HG03097 (cell line): ENCODE measurements around the gene SKAP1.
"Not testable (repeated sequence)": the region's sequence is repeated elsewhere in the genome, so short reads cannot be mapped to it uniquely, and the experiment has no call there.

Experiments used
- ATAC-seq: cut with Tn5 transposase; IDR thresholded peaks from one replicate; pipeline ENCODE4 v1.9.1; 2021; ENCODE audit not compliant: unreplicated experiment, low FRiP score

SKAP1 gene

DNA sequence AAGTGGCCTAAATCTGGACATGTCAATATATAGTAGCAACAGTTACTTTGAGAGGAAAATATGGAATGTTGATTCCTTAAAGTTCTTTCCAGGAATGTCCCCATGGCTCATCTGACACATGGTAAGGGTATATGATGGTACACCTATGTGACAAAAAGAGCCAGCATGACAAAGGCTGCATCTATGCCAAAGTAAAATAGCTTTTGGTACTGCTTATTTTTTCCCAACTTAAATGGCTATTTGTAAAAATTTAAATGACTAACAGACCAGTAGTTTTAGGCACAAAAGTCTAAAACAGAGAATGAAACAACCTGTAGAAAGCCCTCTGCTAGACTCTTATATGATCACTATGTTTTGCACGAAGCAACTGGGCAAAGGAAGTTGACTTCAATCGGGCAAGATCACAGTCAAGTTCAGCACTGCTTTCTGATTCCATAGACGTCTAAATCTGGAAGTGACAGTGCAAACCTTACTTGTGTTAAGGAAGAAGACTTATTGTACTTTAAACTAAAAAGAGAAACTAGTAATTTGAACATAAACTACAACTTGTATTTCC, 135.1 kb downstream of the SKAP1 start:
- ATAC-seq = no peak

DNA sequence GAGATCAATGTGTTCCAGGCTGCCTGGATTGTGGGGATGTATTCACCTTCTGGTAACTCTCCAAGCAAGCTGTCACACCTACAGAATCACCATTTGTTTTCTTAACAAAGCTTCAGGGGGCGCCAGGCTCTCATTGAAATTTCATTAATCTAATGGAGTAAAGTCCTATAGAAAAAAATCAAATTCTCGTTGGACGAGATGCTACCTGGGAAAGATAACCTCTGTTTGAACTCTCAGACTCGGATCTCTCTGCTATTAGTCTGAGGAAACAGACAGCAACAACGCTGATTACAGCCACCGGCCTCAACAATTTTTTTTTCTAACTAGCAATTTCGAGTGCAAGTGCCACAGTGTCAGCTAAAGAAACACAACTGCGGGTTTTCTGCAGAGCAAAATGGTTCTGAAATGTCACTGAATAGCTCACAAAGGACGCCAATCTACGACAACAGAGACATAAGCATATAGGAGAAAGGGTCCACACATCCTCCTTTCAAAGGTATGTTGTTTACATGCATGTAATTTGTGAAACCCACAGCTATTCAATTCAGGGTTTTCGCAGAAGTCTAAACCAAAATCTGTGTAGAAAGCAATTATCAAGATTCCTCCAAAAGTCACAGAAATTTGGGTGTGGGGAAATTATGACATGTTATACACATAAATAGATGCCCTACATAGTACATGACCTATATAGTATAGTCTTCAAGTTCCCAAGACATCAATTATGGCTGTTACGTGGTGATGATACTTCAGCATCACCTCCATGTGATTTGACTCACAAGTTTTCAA, 135.8 kb downstream of the SKAP1 start:
- no peak for ATAC-seq

DNA sequence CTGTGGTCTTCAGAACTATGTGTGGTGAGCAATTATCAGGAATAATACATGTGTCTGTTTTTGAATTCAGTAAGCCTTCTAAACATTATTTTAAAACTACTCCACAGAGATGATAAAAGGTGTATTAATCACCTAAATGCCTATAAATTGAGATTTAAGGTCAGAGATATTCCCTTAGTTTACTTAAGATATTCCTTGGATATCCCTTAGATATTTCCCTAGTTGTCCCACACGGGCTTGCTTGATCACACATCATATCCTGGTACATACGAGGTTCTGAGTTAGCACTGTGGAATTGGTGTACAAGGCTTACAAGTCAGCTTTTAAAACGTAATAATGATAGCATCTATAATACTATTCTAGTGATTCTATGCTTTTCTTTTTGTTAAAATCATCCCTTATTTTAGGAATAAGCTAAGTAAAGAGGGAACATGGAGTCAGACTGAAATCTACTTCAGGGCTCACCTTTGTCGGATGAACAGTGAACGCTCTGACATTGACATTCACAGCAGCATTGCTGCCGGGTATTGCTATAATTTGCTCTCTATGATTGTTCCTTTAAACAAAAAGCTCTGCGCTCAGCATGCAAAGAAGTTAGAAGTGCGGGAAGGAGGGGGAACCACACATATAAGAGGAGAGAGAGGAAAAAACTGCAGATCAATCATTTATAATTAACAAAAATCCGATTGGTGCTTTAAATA, 136.5 kb downstream of the SKAP1 start:
- no peak for ATAC-seq

DNA sequence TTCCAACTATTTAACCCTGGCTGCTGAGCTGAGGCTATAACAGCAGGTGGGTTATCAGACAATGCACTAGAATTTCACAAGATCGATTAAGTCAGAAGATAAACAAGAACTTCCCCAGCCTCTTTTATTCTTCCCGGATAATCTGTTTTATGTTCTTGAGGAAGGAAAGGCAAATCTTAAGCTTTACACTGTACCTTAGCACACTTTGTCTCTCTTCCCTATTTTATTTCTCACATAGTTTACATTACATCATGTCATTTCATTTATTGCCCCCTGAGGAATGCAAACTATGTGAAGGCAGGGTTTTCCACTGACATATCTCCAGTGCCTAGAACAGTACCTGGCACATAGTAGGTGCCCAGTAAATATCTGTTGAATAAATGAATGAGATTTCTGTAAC, 139.6 kb downstream of the SKAP1 start:
- no peak for ATAC-seq

DNA sequence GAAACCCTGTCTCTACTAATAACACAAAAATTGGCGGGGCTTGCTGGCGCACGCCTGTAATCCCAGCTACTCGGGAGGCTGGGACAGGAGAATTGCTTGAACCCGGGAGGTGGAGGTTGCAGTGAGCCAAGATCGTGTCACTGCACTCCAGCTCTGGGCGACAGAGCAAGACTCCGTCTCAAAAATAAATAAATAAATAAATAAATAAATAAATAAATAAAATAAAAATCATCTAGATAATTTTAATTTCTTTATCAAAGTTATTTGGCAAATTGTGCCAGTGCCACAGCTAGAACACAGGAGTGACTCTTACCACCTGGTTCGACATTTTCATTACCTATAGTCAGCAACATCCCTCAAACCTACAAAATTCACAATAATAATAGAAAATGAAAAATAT, 143.1 kb downstream of the SKAP1 start:
- not testable (repeated sequence) for ATAC-seq

DNA sequence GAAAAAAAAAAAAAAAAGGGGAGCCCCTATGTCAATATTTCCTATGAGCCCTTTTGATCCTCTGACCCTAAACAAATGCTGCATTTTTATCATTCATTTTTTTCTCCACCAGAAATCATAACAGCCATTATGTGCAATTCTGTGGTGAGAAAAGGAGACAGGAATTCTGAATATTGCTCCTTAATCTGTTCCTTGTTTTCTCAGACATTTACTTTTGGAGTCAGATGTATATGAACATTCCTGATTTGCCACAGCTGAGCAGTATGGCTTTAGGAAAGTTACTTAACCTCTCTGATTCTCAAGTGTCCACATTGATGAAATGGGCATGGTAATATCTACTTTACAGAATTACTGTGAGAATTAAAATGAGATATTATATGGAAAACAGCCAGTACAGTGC, 144.4 kb downstream of the SKAP1 start:
- no peak for ATAC-seq

DNA sequence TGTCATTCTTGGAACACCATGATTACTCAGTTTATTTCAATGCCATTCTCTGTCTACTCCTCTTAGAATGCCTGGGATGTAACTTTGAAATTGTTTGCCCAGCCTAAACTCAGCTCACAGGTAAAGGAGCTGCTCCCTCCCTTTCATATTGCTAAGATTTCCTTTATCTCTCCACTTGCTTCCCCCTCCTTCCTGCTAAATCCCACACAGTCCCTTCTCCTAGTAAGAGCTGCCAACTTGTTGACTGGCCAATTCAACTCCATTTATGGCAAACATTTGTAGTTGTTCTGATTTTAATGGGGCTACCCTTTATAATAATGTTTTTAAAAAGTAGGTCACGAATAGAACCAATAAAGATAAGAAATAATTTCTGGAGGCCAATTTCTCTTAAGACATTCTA, 146.1 kb downstream of the SKAP1 start:
- no peak for ATAC-seq

DNA sequence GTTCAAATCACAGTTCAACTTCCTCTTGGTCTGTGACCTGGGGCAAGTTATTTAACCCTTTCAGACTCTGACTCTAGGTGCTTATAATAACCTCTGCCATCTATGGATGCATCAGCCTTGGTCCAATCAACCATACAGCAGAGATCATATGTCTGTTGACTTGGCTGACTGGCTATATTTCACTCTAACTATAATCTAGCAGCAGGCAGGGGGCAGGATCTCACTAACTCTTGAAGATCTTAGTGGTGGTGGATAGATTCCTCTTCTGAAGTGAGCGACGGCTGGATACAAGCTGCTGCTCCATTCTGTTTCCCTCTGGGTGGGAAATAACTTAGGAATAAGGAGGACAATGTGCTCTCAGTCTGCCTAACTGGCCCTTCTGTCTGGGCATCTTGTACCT, 146.6 kb downstream of the SKAP1 start:
- ATAC-seq = no peak

DNA sequence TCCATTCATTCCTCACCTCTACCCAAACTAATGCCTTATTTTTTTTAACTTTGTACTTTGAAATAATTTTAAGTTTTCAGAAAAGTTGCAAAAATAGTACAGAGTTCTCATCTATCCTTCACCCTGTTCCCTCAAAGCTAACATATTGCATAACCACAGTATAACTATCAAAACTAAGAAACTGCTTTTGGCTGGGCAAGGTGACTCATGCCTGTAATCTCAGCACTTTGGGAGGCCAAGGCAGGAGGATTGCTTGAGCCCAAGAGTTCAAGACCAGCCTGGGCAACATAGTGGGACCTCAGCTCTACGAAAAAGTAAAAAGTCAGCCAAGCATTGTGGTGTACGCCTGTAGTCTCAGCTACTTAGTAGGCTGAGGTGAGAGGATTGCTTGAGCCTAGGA, 147.7 kb downstream of the SKAP1 start:
- ATAC-seq = no peak

DNA sequence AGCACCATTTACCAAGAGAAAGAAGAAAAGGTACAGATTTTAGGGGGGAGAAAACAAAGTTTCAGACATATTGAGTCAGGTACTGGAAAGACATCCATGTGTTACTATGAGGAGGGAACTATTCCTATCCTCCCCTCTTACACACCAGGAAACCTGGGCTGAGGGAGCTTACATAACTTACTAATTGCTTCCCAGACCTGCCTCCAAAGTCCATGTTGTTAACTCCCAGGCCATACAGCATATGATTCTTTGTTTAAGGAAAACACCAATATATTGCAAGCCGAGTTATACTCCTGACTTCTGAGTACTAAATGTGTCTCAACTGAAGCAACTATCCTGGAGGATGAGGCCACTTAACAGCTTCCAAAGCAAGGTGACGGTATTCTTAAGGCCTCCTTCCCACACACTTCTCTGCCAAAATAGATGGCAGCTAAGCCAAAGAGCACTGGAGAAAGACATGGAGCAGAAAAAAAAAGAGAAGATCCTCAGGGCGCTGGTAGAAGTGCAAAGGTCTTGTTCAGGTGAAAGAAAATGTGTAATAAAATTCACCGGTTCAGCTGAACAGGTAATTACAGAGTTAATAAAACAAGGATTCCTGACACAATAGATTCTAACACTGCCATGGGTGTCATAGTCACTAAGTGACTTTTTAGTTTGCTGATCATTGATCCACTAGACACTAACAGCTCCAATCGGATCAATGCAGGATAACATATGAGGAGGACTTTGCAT, 151.1 kb downstream of the SKAP1 start:
- ATAC-seq = no peak

DNA sequence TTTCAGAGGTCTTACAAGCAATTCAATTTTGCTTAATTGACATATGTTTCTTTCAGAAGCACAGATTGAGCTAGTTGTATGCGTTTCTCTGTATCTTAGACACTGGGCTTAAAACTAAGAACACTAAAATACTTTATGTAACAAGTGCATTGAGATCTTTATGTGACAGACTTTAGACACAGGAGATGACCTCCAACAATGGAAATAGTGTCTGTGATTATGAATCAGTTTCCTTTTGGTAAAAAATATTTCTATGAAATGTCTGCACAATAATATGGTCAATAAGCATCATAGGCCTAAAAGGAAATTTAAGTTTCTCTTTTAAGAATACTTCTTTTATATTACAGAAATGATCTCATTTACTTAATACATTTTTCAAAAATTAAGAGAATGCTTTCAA, 153.2 kb downstream of the SKAP1 start:
- ATAC-seq = no peak

DNA sequence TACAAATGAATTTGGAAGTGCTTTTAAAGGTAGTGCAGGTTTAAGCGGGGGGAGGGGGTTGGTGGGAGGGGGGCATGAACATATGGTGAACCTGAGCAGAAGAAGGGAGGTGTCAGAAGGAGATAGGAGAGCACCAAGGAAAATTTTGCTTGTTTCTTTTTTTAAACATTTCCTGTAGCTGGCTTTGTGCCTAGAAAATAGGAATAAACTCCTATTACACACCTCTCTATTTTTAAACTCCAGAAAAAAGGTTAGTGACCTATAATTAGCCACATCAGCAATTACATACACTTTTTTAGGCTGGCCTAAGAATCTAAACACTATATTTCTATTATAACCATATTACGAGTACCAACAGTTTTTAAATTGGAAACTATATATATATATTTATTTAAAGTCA, 159.1 kb downstream of the SKAP1 start:
- no peak for ATAC-seq

DNA sequence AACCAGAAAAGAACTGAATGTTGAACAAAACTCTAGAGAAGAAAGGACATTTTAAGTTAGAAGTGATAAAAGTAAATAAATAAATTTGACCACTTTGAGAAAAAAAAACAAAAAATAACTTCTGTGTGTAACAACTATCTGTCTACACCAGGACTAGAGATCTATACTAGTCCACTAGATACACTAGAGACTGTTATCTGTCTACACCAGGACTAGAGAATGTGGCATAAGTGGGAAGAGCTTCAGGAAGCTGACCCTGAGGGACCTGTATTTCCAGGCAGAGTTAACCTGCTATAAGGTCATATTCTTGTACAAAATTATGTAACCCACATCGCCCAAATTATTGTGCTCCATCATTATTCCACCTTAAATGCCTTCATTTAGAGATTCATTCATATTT, 160.8 kb downstream of the SKAP1 start:
- ATAC-seq = no peak

DNA sequence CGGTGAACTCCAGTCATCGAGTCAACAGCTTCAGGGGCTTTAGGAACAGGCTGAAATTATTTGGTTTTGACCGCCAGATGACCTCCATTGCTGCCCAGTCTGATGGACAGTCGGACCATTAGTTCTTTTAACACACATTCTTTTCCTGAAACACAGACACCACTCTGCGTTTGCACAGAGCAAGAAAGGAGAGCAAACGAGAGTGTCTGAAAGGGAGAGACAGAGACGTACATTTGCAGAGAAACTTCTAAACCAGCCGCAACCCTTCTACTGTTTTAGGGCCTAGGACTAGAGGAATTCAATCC, 166.3 kb downstream of the SKAP1 start:
- ATAC-seq = no peak

DNA sequence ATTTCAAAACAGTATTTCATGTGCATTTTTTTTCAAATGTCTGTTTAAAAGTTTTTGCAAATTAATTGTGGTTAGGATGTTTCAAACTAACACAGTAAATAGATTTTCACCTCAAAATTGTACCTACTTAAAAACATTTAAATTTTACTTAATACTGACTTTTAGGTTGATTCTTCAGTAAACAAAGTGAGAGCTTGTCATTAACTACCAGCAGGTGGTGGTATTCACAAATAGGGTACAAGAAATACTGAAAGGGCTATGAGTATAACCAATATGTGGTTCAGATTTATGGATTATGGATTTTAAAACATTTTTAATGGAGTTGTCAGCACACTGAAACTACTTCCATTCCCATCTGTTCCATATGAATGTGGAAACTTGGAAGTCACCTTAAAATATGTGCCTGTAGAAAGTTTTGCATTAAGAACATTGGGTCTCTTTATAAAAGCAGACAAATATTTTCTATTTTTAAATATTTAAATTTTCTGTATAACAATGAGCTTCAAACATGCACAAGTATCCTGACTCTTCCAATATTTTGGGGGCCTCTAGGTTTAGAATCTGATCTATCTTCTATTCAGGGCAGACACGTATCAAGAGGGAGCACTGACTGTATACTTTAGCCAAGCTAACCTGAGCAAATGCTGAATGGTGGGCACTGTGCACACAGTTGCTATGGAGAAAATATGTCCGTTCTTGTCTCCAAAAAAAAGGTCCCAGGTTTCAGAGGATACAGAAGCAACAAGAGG, 166.9 kb downstream of the SKAP1 start:
- no peak for ATAC-seq

DNA sequence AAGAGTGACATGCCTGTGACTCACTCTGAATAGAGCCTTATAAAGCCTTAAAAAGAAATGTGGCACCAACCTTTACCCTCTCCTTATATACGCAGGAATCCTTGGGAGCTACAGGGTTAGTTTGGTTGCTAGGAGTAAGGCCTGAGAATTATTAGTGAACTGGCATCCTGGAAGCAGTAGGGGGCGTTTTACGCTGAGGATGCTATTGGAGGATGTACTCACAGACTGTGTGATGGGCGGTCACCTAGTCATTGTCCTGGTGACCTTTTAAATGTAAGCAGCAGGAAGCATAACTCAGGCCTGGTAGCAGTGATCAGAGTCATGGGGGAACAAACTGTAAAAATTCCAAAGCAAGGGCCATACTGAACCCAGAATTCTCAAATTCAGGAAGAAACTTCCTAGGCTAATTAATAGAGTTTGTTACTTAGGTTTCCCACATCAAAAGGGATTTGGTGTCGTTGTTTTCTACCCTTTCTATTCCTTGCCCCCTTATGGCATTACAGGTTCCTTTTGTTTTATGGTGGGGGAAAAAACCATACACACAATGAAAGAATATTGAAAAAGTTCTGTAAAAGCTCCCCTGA, 168.6 kb downstream of the SKAP1 start:
- ATAC-seq = no peak

DNA sequence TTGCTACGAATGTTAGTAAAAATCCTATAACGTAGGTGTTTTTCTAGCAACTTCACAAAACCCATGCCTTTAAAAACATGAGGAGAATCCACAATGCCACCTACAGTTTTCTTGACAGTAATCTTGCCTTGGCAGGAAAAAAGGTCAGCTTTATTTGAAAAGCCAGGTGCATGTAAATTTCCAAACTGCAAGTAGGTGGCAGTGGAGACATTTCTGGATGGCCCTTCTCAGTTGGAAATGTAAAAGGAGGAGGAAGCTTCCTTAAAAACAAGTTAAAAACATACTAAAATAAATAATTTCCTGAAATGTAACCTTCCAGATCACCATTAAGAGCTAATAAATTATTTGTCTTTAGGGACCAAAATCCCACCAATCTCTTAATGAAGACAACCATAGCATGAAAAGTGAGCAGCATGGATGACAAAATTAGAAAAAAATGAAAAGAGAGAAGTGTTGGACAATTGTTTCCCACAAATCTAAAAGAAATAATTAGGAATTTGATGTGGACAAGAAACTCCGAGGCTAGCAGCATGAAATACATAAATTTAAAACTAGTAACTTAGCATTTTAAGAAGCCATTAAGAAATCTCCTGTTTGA, 170.2 kb downstream of the SKAP1 start:
- ATAC-seq = no peak

DNA sequence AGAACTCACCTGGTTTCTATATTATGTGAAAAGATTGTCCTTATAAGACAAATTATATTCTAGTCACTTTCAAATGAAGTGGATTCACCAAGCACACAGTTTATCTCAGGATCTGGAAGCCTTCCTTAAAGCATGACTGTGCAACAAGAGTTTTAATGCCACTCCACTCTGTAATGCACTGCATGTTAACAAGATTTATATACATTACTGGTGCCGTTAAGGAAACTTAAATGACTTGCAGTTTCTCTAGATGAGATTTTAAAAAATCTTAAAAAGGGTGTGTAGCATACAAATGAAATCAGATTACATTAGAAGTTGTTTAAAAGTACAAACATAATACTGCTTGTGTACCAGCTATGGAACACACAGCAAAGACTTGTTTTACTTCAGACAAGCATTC, 171.7 kb downstream of the SKAP1 start:
- no peak for ATAC-seq

DNA sequence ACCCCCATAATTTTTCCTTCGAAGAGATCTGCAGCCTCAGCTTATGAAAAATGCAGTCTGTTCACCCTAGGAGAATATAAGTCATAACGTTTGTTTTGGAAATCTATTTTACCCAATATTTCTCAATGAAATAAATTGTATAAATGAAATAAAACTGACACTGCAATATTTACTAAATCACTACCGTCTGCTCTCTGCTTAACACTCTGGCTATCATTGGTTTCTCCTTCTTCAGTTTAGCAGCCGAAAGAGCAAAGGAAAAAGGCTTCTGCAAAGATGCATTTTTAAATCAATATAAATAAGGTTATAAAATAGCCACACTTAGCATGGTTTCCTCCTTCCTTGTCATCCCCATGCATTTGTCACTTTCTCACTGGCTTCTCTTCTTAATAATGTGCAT, 174.3 kb downstream of the SKAP1 start:
- no peak for ATAC-seq

DNA sequence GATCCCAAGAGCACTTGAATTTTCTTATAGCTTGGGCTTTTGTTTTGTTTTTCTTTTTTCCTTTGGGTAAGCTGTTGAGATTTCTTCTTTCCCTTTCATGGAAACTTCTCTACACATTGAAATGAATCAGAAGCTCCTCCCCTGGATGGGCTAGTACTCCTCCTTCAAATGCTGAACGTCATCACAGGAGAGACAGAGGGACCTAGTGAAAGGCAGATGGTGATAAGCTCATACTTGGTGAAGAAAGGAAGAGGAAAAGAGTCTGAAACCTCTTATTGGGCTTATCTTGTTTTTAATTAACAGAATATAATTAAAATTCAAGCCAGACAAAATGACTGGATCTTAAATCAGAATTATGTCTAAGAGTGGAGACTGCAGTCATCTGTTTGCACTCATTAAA, 175.1 kb downstream of the SKAP1 start:
- ATAC-seq = no peak
